Measurements from ENCODE around the gene KLK13. TPM values are rescaled to one million over a fixed set of nuclear protein-coding genes. Genes with fewer than 3 reads are reported as not detected.

Gene KLK13
- total and polyA plus RNA-seq, 2 of the 13 experiments (the other 11 are each of a cell fraction or from before 2014, with no cell fraction given): 0.09 TPM; not detected in 1

DNA sequence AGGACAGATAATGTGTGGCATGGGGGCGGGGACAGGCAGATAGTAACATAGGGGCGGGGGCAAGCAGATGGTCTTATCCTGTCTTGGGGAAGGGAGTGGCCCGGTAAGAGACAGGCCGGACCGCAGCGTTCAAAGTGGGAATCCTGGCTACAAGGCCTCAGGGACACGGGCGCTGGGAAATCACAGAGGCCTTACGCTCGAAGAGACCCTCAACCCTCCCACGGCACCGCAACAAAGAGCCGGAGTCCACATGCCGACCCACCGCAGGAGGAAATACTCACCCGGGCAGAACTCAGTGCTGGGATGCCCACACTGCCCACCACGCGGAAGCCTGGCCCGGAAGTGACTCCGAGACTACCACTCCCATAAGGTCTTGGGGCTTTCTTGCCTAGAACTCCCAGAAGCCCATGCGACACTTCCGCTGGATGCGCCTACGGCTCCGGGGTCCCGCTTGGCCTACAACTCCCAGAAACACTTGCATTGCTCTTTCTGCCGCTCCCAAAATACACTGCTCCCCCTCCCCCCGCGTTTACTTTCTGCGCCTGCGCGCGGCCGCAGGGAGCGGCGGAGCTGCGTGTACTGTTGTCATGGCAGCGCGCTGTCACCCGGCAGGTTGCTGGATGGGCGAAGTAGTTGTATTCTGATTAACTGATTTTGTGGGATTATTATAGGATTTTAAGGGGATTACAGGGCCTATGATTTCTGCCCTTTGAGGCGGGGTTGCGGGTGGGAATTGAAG is 43.3 kb upstream of the KLK13 start, which contains the start of gene CTU1 (continued):
- no peak for TF ChIP-seq ZNF253 (CRISPR knock-in tag; IDR thresholded peaks at IDR 0.05; ENCODE audit: borderline replicate concordance)
- TF ChIP-seq ZNF776 (CRISPR knock-in tag; IDR thresholded peaks at IDR 0.05): no peak
- no peak for TF ChIP-seq ZNF577 (CRISPR knock-in tag; IDR thresholded peaks at IDR 0.05; ENCODE audit: borderline replicate concordance, low read depth)
- TF ChIP-seq, protein P1, sequence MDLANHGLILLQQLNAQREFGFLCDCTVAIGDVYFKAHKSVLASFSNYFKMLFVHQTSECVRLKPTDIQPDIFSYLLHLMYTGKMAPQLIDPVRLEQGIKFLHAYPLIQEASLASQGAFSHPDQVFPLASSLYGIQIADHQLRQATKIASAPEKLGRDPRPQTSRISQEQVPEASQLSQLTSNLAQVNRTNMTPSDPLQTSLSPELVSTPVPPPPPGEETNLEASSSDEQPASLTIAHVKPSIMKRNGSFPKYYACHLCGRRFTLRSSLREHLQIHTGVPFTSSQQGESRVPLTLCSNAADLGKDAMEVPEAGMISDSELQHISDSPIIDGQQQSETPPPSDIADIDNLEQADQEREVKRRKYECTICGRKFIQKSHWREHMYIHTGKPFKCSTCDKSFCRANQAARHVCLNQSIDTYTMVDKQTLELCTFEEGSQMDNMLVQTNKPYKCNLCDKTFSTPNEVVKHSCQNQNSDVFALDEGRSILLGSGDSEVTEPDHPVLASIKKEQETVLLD (CRISPR knock-in tag; IDR thresholded peaks at IDR 0.05; ENCODE audit: low read depth): no peak
- no peak for TF ChIP-seq TCF7L2 (IDR thresholded peaks at IDR 0.05; ENCODE audit: low read depth, low read length)
- TF ChIP-seq, protein P2, sequence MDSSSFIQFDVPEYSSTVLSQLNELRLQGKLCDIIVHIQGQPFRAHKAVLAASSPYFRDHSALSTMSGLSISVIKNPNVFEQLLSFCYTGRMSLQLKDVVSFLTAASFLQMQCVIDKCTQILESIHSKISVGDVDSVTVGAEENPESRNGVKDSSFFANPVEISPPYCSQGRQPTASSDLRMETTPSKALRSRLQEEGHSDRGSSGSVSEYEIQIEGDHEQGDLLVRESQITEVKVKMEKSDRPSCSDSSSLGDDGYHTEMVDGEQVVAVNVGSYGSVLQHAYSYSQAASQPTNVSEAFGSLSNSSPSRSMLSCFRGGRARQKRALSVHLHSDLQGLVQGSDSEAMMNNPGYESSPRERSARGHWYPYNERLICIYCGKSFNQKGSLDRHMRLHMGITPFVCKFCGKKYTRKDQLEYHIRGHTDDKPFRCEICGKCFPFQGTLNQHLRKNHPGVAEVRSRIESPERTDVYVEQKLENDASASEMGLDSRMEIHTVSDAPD (CRISPR knock-in tag; IDR thresholded peaks at IDR 0.05): no peak
- TF ChIP-seq HMG20A (CRISPR knock-in tag; IDR thresholded peaks at IDR 0.05; ENCODE audit: borderline replicate concordance): no peak
- no peak for TF ChIP-seq ZNF614 (CRISPR knock-in tag; IDR thresholded peaks at IDR 0.05; ENCODE audit: borderline replicate concordance)
- TF ChIP-seq, protein P3, sequence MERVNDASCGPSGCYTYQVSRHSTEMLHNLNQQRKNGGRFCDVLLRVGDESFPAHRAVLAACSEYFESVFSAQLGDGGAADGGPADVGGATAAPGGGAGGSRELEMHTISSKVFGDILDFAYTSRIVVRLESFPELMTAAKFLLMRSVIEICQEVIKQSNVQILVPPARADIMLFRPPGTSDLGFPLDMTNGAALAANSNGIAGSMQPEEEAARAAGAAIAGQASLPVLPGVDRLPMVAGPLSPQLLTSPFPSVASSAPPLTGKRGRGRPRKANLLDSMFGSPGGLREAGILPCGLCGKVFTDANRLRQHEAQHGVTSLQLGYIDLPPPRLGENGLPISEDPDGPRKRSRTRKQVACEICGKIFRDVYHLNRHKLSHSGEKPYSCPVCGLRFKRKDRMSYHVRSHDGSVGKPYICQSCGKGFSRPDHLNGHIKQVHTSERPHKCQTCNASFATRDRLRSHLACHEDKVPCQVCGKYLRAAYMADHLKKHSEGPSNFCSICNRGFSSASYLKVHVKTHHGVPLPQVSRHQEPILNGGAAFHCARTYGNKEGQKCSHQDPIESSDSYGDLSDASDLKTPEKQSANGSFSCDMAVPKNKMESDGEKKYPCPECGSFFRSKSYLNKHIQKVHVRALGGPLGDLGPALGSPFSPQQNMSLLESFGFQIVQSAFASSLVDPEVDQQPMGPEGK (CRISPR knock-in tag; IDR thresholded peaks at IDR 0.05): peak; percentile 31; the same call in 1 of the 2 replicates
- no peak for TF ChIP-seq ZNF678 (CRISPR knock-in tag; IDR thresholded peaks at IDR 0.05)
- TF ChIP-seq ZSCAN30 (CRISPR knock-in tag; IDR thresholded peaks at IDR 0.05): no peak
- TF ChIP-seq ONECUT2 (CRISPR knock-in tag; IDR thresholded peaks at IDR 0.05): no peak
- TF ChIP-seq, protein P4, sequence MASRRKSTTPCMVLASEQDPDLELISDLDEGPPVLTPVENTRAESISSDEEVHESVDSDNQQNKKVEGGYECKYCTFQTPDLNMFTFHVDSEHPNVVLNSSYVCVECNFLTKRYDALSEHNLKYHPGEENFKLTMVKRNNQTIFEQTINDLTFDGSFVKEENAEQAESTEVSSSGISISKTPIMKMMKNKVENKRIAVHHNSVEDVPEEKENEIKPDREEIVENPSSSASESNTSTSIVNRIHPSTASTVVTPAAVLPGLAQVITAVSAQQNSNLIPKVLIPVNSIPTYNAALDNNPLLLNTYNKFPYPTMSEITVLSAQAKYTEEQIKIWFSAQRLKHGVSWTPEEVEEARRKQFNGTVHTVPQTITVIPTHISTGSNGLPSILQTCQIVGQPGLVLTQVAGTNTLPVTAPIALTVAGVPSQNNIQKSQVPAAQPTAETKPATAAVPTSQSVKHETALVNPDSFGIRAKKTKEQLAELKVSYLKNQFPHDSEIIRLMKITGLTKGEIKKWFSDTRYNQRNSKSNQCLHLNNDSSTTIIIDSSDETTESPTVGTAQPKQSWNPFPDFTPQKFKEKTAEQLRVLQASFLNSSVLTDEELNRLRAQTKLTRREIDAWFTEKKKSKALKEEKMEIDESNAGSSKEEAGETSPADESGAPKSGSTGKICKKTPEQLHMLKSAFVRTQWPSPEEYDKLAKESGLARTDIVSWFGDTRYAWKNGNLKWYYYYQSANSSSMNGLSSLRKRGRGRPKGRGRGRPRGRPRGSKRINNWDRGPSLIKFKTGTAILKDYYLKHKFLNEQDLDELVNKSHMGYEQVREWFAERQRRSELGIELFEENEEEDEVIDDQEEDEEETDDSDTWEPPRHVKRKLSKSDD (CRISPR knock-in tag; IDR thresholded peaks at IDR 0.05; ENCODE audit: low read depth): no peak
- TF ChIP-seq, protein P5, sequence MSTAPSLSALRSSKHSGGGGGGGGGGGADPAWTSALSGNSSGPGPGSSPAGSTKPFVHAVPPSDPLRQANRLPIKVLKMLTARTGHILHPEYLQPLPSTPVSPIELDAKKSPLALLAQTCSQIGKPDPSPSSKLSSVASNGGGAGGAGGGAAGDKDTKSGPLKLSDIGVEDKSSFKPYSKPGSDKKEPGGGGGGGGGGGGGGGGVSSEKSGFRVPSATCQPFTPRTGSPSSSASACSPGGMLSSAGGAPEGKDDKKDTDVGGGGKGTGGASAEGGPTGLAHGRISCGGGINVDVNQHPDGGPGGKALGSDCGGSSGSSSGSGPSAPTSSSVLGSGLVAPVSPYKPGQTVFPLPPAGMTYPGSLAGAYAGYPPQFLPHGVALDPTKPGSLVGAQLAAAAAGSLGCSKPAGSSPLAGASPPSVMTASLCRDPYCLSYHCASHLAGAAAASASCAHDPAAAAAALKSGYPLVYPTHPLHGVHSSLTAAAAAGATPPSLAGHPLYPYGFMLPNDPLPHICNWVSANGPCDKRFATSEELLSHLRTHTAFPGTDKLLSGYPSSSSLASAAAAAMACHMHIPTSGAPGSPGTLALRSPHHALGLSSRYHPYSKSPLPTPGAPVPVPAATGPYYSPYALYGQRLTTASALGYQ (CRISPR knock-in tag; IDR thresholded peaks at IDR 0.05): peak; percentile 74
- TF ChIP-seq, protein P6, sequence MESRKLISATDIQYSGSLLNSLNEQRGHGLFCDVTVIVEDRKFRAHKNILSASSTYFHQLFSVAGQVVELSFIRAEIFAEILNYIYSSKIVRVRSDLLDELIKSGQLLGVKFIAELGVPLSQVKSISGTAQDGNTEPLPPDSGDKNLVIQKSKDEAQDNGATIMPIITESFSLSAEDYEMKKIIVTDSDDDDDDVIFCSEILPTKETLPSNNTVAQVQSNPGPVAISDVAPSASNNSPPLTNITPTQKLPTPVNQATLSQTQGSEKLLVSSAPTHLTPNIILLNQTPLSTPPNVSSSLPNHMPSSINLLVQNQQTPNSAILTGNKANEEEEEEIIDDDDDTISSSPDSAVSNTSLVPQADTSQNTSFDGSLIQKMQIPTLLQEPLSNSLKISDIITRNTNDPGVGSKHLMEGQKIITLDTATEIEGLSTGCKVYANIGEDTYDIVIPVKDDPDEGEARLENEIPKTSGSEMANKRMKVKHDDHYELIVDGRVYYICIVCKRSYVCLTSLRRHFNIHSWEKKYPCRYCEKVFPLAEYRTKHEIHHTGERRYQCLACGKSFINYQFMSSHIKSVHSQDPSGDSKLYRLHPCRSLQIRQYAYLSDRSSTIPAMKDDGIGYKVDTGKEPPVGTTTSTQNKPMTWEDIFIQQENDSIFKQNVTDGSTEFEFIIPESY (CRISPR knock-in tag; IDR thresholded peaks at IDR 0.05): no peak
- TF ChIP-seq ZNF367 (CRISPR knock-in tag; IDR thresholded peaks at IDR 0.05; ENCODE audit: borderline replicate concordance): no peak
- TF ChIP-seq AKAP8 (CRISPR knock-in tag; IDR thresholded peaks at IDR 0.05): no peak
